Esophagus (tissue), 2 donors: Measurements from ENCODE around the gene GDF7. TPM values are rescaled to one million over a fixed set of nuclear protein-coding genes. Genes with fewer than 3 reads are reported as not detected.

ENCODE experiments used
- H3K27ac ChIP-seq, 2 donors: one replicate each; pipeline ENCODE4 v1.5.1; 2013; ENCODE audit warnings: low read depth in 2 of 2, mild to moderate bottlenecking in 2 of 2, inconsistent platforms in 1 of 2, low read length in 1 of 2, moderate library complexity in 1 of 2
- H3K27me3 ChIP-seq, 2 donors: one replicate each; pipeline ENCODE4 v1.6.1; 2013; ENCODE audit warnings: low read length in 2 of 2, control low read depth in 1 of 2, mild to moderate bottlenecking in 1 of 2; ENCODE audit not compliant: insufficient read depth in 2 of 2, control insufficient read depth in 1 of 2
- H3K36me3 ChIP-seq, 2 donors: one replicate each; pipeline ENCODE4 v1.6.1; 2013; ENCODE audit warnings: low read length in 1 of 2; ENCODE audit not compliant: control insufficient read depth in 2 of 2, insufficient read depth in 2 of 2
- H3K4me1 ChIP-seq, 2 donors: one replicate each; pipeline ENCODE4 v1.6.1; 2013; ENCODE audit warnings: low read length in 1 of 2; ENCODE audit not compliant: control insufficient read depth in 2 of 2, insufficient read depth in 2 of 2
- H3K4me3 ChIP-seq, 2 donors: one replicate each; pipeline ENCODE4 v1.5.1; 2013; ENCODE audit warnings: low read length in 2 of 2, mild to moderate bottlenecking in 2 of 2, low read depth in 1 of 2, moderate library complexity in 1 of 2
- H3K9me3 ChIP-seq, 2 donors: one replicate each; pipeline ENCODE4 v1.6.1; 2013; ENCODE audit warnings: mild to moderate bottlenecking in 2 of 2, low read depth in 1 of 2, low read length in 1 of 2, moderate library complexity in 1 of 2; ENCODE audit not compliant: control insufficient read depth in 2 of 2, insufficient read depth in 1 of 2
- WGBS, 2 donors: extraction: QIAGEN DNeasy Blood & Tissue Kit; methylation state at CpG; one replicate each; pipeline ENCODE4 v1.1.7; 2013; 5-methylcytosine and 5-hydroxymethylcytosine counted together
- polyA plus RNA-seq, 2 donors: library from polyadenylated mRNA; stranded (reverse); fragments of 200-250 nt; gene quantifications; one replicate each; pipeline ENCODE4 v1.2.3, GENCODE V29; 2013
- donor health status: healthy with polysubstance abuse.
- donor health status: Bipolar disorder and iron deficiency.

Gene GDF7
- polyA plus RNA-seq, 2 donors: 0.56 to 0.59 TPM

GRCh38 chr2:20643060-20643459 lies 23.9 kb upstream of the GDF7 start:
- Histone ChIP-seq H3K4me3 (no peak overlapping the region), H3K27ac (no peak overlapping the region), H3K9me3 (no peaks in the 10 kb centered on the region), H3K36me3 (peaks cover 0 to 36% of the 10 kb centered on the region in 2 donors), H3K4me1 (peaks cover 3 to 7% of the 10 kb centered on the region in 2 donors), H3K27me3 (no peaks in the 10 kb centered on the region)
- WGBS, 2 donors: 77 to 84% methylated on average over 7 of the region's 7 CpGs

DNA sequence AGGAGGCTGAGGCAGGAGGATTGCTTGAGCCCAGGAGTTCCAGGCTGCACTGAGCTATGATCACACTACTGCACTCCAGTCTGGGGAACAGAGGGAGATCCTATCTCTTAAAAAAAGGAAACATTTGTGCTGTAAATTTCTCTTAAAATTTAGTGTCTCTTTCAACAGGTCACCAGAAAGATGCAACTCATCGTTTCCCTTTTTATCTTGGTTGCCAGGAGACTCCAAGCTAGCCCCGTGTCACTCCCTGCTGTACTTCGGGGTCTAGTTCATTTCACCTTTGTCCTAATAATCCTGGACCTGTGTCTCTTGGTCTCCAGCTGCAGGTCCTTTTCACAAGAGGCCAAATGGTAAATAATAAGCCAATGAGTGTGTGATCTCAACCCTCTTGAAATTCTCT lies 23.1 kb upstream of the GDF7 start:
- Histone ChIP-seq H3K27me3 (no peaks in the 10 kb centered on the region), H3K4me3 (no peak overlapping the region), H3K4me1 (peaks cover 7 to 11% of the 10 kb centered on the region in 2 donors), H3K36me3 (peaks cover 0 to 35% of the 10 kb centered on the region in 2 donors), H3K9me3 (no peaks in the 10 kb centered on the region), H3K27ac (no peak overlapping the region)
- WGBS, 2 donors: 68 to 81% methylated on average over 3 of the region's 3 CpGs

GRCh38 chr2:20645301-20645701 lies 21.6 kb upstream of the GDF7 start:
- Histone ChIP-seq H3K27me3 (no peaks in the 10 kb centered on the region), H3K4me3 (no peak overlapping the region), H3K4me1 (peaks cover 16 to 20% of the 10 kb centered on the region in 2 donors), H3K27ac (no peak overlapping the region), H3K36me3 (peaks cover 0 to 28% of the 10 kb centered on the region in 2 donors), H3K9me3 (no peaks in the 10 kb centered on the region)
- WGBS, 2 donors: 93% methylated on average over 14 of the region's 14 CpGs

DNA sequence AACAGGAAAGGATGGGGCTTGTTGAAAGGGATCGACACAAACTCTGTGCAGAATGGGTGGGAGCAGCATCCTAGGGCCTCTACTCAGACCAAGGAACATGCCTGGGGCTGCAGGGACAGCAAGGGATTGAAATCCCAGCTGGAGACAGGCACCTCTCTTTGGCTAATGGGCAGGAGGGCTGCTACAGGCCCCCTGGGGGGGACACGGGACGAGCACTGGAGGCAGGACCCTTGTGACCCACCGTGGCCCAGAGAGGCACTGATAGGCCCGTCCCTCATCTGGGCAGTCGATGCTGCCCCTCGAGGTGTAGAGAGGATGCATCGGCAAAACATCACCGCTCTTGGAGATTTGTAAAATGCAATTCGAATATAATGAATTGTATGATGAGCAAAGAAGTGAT lies 21.2 kb upstream of the GDF7 start:
- no peaks in the 10 kb centered on the region for H3K27me3 ChIP-seq
- peaks cover 18 to 22% of the 10 kb centered on the region in 2 donors for H3K4me1 ChIP-seq
- H3K9me3 ChIP-seq: no peaks in the 10 kb centered on the region
- H3K36me3 ChIP-seq: peaks cover 0 to 23% of the 10 kb centered on the region in 2 donors
- H3K27ac ChIP-seq: no peak overlapping the region
- WGBS, 2 donors: 86 to 87% methylated on average over 10 of the region's 10 CpGs
- no peak overlapping the region for H3K4me3 ChIP-seq

GRCh38 chr2:20646446-20646845 lies 20.5 kb upstream of the GDF7 start:
- 94 to 96% methylated on average over 20 of the region's 20 CpGs for WGBS, 2 donors
- H3K36me3 ChIP-seq: peaks cover 0 to 18% of the 10 kb centered on the region in 2 donors
- no peaks in the 10 kb centered on the region for H3K9me3 ChIP-seq
- no peaks in the 10 kb centered on the region for H3K27me3 ChIP-seq
- H3K27ac ChIP-seq: no peak overlapping the region
- H3K4me1 ChIP-seq: peaks cover 18 to 23% of the 10 kb centered on the region in 2 donors
- no peak overlapping the region for H3K4me3 ChIP-seq

DNA sequence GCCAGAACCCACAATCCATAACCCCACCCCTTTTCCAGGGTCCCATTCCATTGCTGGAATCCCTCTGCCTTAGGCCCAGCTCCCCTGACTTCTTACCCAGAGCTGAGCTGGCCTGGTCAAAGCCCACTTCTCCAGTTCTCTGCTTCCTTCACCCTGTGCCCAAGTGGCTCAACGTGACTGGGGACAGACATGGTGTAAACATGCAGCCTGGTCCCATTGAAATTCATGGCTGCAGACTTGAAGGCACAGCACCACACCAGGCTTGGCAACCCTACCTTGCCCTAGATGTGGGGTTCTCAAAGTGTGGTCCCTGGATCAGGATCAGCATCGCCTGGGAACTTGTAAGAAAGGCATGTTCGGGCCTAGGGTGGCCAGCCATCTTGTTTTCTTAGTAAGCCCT lies 19.7 kb upstream of the GDF7 start:
- Histone ChIP-seq H3K27ac (no peak overlapping the region), H3K27me3 (no peaks in the 10 kb centered on the region), H3K36me3 (peaks cover 0 to 16% of the 10 kb centered on the region in 2 donors), H3K4me3 (no peak overlapping the region), H3K4me1 (peaks cover 18 to 24% of the 10 kb centered on the region in 2 donors), H3K9me3 (no peaks in the 10 kb centered on the region)
- WGBS, 2 donors: 90 to 95% methylated on average over 3 of the region's 3 CpGs

DNA sequence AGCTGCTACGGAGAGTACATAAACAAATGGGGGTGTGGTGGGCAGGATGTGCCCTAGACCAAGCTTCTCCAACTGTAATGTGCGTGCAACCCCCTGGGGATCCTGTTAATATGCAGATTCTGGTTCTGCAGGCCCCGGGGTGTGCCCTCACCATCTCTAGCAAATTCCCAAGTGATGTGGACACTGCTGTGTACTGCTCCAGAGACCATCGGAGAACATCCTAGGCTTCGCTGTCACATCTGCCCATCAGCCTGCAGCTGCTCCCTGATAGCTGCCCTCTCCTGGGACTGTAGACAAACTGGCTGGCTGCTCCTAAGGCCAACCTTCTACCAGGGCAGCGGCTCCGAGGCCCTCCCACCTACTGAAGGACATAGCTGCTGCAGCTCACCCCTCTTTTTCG lies 19.2 kb upstream of the GDF7 start:
- no peaks in the 10 kb centered on the region for H3K27me3 ChIP-seq
- peaks cover 18 to 24% of the 10 kb centered on the region in 2 donors for H3K4me1 ChIP-seq
- H3K36me3 ChIP-seq: peaks cover 0 to 16% of the 10 kb centered on the region in 2 donors
- whole genome bisulfite sequencing, 2 donors: 84 to 91% methylated on average over 8 of the region's 8 CpGs
- no peaks in the 10 kb centered on the region for H3K9me3 ChIP-seq
- H3K4me3 ChIP-seq: no peak overlapping the region
- H3K27ac ChIP-seq: no peak overlapping the region

DNA sequence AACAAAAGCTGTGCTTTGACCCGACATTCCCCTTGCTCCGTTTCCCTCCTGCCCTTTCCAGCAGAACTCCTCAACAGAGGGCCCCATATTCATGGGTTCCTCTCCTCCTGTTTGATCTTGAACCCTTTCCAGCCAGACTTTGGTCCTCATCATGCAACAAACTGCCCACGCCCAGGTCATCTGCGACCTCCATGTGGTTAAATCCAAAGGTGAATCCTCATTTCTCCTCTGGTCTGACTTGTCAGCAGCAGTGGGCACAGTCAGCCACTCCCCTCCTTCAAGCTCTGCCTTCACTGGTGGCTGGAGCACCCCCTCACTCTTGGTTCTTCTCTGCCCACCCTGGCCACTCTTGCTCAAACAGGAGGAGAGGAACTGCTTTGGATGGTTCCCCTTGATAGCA lies 18.7 kb upstream of the GDF7 start:
- Histone ChIP-seq H3K27me3 (no peaks in the 10 kb centered on the region), H3K4me3 (no peak overlapping the region), H3K27ac (peak overlapping the region in 1 of 2 donors; percentile 60), H3K9me3 (no peaks in the 10 kb centered on the region), H3K36me3 (peaks cover 0 to 14% of the 10 kb centered on the region in 2 donors), H3K4me1 (peaks cover 18 to 24% of the 10 kb centered on the region in 2 donors)
- 81 to 91% methylated on average over 4 of the region's 4 CpGs for WGBS, 2 donors

DNA sequence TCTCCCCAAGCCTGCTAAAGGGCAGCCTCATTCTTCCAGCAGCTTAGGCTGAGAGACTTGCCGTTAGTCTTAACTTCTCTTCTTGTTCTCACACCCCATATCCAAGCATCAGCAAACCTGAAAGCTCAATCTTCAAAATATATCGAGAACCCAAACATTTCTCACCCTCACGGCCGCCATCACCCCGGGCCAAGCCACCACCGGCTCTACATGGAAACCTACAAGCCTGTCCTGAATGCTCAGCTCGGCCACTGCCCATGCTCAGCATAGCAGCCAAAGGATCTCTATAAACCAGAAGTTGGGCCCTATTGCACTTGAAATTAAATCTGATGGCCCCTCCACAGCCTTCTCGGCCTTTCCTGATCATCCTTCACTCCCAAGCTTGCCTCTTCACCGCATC lies 18.1 kb upstream of the GDF7 start:
- H3K4me1 ChIP-seq: peaks cover 18 to 24% of the 10 kb centered on the region in 2 donors
- no peak overlapping the region for H3K4me3 ChIP-seq
- 92 to 93% methylated on average over 9 of the region's 9 CpGs for WGBS, 2 donors
- peak overlapping the region in 1 of 2 donors; percentile 60 for H3K27ac ChIP-seq
- H3K9me3 ChIP-seq: no peaks in the 10 kb centered on the region
- H3K36me3 ChIP-seq: peaks cover 0 to 13% of the 10 kb centered on the region in 2 donors
- H3K27me3 ChIP-seq: no peaks in the 10 kb centered on the region

- peaks cover 0 to 13% of the 10 kb centered on the region in 2 donors for H3K36me3 ChIP-seq
- 53 to 64% methylated on average over 11 of the region's 11 CpGs for WGBS, 2 donors
- peak overlapping the region; percentile 17 to 94 for H3K27ac ChIP-seq
- H3K4me3 ChIP-seq: no peak overlapping the region
- H3K27me3 ChIP-seq: no peaks in the 10 kb centered on the region
- no peaks in the 10 kb centered on the region for H3K9me3 ChIP-seq
- peaks cover 18 to 24% of the 10 kb centered on the region in 2 donors for H3K4me1 ChIP-seq
Measured at GRCh38 chr2:20649576-20649975, 17.4 kb upstream of the GDF7 start.
